Measurements from ENCODE around the gene DOCK6. TPM values are rescaled to one million over a fixed set of nuclear protein-coding genes. Genes with fewer than 3 reads are reported as not detected.

DOCK6 gene
- total RNA-seq, 1 experiment from 2014 or later, result 88.8 TPM

DNA sequence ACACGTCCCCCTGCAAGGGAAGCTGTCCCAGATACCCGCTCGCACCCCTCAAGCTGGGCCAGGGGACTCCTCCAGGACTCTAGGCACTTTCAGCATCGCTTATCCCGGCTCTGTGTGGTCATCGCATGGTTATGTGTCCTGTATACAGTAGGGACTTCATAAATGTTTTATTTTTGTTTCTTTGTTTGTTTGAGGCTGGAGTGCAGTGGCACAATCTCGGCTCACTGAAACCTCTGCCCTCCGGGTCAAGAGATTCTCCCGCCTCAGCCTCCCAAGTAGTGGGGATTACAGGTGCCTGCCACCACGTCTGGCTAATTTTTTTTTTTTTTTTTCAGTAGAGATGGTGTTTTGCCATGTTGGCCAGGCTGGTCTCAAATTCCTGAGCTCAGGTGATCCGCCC lies 15.4 kb downstream of the DOCK6 start (continued):
- TF ChIP-seq, protein P1, sequence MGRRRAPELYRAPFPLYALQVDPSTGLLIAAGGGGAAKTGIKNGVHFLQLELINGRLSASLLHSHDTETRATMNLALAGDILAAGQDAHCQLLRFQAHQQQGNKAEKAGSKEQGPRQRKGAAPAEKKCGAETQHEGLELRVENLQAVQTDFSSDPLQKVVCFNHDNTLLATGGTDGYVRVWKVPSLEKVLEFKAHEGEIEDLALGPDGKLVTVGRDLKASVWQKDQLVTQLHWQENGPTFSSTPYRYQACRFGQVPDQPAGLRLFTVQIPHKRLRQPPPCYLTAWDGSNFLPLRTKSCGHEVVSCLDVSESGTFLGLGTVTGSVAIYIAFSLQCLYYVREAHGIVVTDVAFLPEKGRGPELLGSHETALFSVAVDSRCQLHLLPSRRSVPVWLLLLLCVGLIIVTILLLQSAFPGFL (CRISPR knock-in tag; IDR thresholded peaks at IDR 0.05; ENCODE audit: borderline replicate concordance), result no peak
- TF ChIP-seq FOXJ3 (CRISPR knock-in tag; IDR thresholded peaks at IDR 0.05; ENCODE audit: borderline replicate concordance), result no peak
- no peak for TF ChIP-seq ZNF317 (CRISPR knock-in tag; IDR thresholded peaks at IDR 0.05; ENCODE audit: borderline replicate concordance, low read depth)
- no peak for TF ChIP-seq ZBTB43 (CRISPR knock-in tag; IDR thresholded peaks at IDR 0.05)
- no peak for TF ChIP-seq ZNF232 (CRISPR knock-in tag; IDR thresholded peaks at IDR 0.05)

- Mint-ChIP-seq H3K27ac (no peak overlapping the region), H3K4me1 (peaks cover 4% of the 10 kb centered on the region), H3K4me3 (no peak overlapping the region), H3K36me3 (peaks cover 30% of the 10 kb centered on the region), H3K27me3 (ENCODE audit: low read depth) (no peaks in the 10 kb centered on the region), H3K9me3 (no peaks in the 10 kb centered on the region)
- CTCF ChIA-PET, result interaction anchor here (0.6 to 1.8 kb wide), 2 partner anchors 10 to 49 kb away, joined by 4 to 10 read pairs; no protein-coding TSS in a partner anchor
- no peak for ATAC-seq
- no peak for TF ChIP-seq NR3C1 (CRISPR knock-in tag; conservative IDR thresholded peaks at IDR 0.05; ENCODE audit: low read depth)
- no peak for TF ChIP-seq ZSCAN18 (CRISPR knock-in tag; IDR thresholded peaks at IDR 0.05)
- no peak for TF ChIP-seq PRRX2 (CRISPR knock-in tag; IDR thresholded peaks at IDR 0.05)
- TF ChIP-seq IRF1 (CRISPR knock-in tag; IDR thresholded peaks at IDR 0.05), result no peak
- TF ChIP-seq, protein P2, sequence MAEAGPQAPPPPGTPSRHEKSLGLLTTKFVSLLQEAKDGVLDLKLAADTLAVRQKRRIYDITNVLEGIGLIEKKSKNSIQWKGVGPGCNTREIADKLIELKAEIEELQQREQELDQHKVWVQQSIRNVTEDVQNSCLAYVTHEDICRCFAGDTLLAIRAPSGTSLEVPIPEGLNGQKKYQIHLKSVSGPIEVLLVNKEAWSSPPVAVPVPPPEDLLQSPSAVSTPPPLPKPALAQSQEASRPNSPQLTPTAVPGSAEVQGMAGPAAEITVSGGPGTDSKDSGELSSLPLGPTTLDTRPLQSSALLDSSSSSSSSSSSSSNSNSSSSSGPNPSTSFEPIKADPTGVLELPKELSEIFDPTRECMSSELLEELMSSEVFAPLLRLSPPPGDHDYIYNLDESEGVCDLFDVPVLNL (CRISPR knock-in tag; IDR thresholded peaks at IDR 0.05; ENCODE audit: borderline replicate concordance, low read depth), result no peak
- TF ChIP-seq ZNF121 (CRISPR knock-in tag; IDR thresholded peaks at IDR 0.05), result no peak
- TF ChIP-seq, protein P3, sequence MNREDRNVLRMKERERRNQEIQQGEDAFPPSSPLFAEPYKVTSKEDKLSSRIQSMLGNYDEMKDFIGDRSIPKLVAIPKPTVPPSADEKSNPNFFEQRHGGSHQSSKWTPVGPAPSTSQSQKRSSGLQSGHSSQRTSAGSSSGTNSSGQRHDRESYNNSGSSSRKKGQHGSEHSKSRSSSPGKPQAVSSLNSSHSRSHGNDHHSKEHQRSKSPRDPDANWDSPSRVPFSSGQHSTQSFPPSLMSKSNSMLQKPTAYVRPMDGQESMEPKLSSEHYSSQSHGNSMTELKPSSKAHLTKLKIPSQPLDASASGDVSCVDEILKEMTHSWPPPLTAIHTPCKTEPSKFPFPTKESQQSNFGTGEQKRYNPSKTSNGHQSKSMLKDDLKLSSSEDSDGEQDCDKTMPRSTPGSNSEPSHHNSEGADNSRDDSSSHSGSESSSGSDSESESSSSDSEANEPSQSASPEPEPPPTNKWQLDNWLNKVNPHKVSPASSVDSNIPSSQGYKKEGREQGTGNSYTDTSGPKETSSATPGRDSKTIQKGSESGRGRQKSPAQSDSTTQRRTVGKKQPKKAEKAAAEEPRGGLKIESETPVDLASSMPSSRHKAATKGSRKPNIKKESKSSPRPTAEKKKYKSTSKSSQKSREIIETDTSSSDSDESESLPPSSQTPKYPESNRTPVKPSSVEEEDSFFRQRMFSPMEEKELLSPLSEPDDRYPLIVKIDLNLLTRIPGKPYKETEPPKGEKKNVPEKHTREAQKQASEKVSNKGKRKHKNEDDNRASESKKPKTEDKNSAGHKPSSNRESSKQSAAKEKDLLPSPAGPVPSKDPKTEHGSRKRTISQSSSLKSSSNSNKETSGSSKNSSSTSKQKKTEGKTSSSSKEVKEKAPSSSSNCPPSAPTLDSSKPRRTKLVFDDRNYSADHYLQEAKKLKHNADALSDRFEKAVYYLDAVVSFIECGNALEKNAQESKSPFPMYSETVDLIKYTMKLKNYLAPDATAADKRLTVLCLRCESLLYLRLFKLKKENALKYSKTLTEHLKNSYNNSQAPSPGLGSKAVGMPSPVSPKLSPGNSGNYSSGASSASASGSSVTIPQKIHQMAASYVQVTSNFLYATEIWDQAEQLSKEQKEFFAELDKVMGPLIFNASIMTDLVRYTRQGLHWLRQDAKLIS (CRISPR knock-in tag; IDR thresholded peaks at IDR 0.05; ENCODE audit: borderline replicate concordance), result no peak
- no peak for TF ChIP-seq ZNF263 (CRISPR knock-in tag; IDR thresholded peaks at IDR 0.05; ENCODE audit: low read depth)
- TF ChIP-seq USF1 (CRISPR knock-in tag; IDR thresholded peaks at IDR 0.05), result no peak
- TF ChIP-seq IRF2 (CRISPR knock-in tag; IDR thresholded peaks at IDR 0.05; ENCODE audit: borderline replicate concordance, low read depth), result no peak
- no peak for TF ChIP-seq JUN (CRISPR knock-in tag; IDR thresholded peaks at IDR 0.05)
- TF ChIP-seq ZNF423 (CRISPR knock-in tag; IDR thresholded peaks at IDR 0.05), result no peak
- no peak for TF ChIP-seq NR1H2 (CRISPR knock-in tag; IDR thresholded peaks at IDR 0.05)
- no peak for TF ChIP-seq ZNF232 (CRISPR knock-in tag; IDR thresholded peaks at IDR 0.05)
- POLR2A ChIA-PET, result no interaction called here
- no peak for DNase-seq (ENCODE audit: low spot score)
These were observed 17.3 kb downstream of the DOCK6 start for GRCh38 chr19:11244846-11245589.

Data from WTC11 (cell line).